ENCODE results near the gene ARHGEF17. TPM values are rescaled to one million over a fixed set of nuclear protein-coding genes. Genes with fewer than 3 reads are reported as not detected.

ARHGEF17 gene
- total RNA-seq, 6 experiments from 2014 or later: 4.6 to 7.3 (median 5.4) TPM

DNA sequence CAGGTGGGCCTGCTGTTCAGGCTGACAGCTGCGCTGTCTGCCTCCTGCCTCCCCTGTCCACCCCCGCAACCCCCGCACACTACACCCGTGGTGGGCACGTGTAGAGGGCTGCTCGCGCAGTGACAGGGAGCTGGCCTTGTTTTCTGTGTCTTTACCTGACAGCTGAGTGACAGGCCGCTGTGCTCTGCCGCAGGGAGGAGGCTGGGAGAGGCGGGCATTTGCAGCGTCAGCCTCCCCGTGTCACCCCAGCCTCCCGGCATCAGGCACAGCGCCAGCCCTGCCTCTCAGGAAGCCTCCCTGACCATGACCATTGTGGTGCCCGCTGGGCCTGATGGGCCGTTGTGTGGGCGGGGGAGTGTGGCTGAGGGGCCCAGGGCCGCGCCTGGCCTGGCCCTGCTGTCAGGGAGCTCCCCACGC lies 36.1 kb downstream of the ARHGEF17 start:
- no CpG with 5 or more reads among the region's 20 CpGs for WGBS (ENCODE audit: insufficient coverage, low coverage, low lambda C conversion rate, missing lambda C conversion rate)
- Histone ChIP-seq H3K27ac (no peak overlapping the region), H3K9me3 (no peaks in the 10 kb centered on the region), H3K36me3 (no peaks in the 10 kb centered on the region), H3K27me3 (no peaks in the 10 kb centered on the region), H3K4me1 (peaks cover 0 to 11% (median 0%) of the 10 kb centered on the region in 4 donors), H3K4me3 (no peak overlapping the region)
- intact Hi-C loops (cut with DNase I): no loop called here
- ATAC-seq (no peak), DNase-seq (no peak)
- TF ChIP-seq POLR2A (IDR thresholded peaks at IDR 0.05) (no peak), CTCF (IDR thresholded peaks at IDR 0.05) (no peak)

DNA sequence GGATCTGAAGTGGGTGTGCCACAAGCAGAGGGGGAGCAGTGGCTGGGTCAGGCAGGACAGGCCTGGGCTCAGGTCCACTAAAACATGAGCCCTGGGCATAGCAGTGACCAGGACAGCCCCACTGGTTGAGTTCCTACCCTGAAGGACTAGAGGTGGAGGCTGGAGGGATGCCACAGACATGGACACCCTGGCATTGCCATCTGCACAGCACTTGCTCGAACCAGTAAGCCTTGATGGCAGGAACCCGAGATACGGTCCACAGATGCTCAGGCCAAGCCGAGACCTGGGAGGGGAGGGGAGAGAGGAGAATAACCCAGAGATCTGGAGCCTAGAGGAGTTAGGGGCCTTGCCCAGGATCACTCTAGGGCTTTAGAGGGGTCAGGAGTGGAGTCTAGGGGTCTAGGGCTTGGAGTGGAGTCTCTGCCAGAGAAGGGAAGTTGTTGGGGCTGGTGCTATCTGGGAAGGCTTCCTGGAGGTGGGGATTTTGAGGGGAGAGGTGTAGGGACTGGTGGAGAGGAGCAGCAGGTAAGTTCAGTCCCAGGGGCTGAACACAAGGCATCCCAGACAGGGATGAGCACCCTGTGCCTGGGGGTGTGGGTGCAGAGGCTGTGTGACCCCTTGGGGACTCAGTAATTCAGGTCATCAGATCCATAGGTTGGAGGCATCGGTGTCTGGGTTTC lies 37.5 kb downstream of the ARHGEF17 start:
- no peaks in the 10 kb centered on the region for H3K27me3 ChIP-seq
- intact Hi-C loops (cut with DNase I): no loop called here
- no peak for TF ChIP-seq CTCF (IDR thresholded peaks at IDR 0.05)
- no peak for TF ChIP-seq POLR2A (IDR thresholded peaks at IDR 0.05)
- no peak for DNase-seq
- H3K4me1 ChIP-seq: peaks cover 0 to 11% (median 0%) of the 10 kb centered on the region in 4 donors
- ATAC-seq: no peak
- H3K9me3 ChIP-seq: no peaks in the 10 kb centered on the region
- H3K36me3 ChIP-seq: no peaks in the 10 kb centered on the region
- H3K27ac ChIP-seq: no peak overlapping the region
- 70% methylated on average over 4 of the region's 5 CpGs for WGBS (ENCODE audit: insufficient coverage, low coverage, low lambda C conversion rate, missing lambda C conversion rate)
- H3K4me3 ChIP-seq: no peak overlapping the region

- Histone ChIP-seq H3K4me1 (peaks cover 0 to 11% (median 0%) of the 10 kb centered on the region in 4 donors), H3K36me3 (no peaks in the 10 kb centered on the region), H3K4me3 (no peak overlapping the region), H3K27ac (no peak overlapping the region), H3K9me3 (no peaks in the 10 kb centered on the region), H3K27me3 (no peaks in the 10 kb centered on the region)
- no peak for ATAC-seq
- intact Hi-C loops (cut with DNase I): no loop called here
- DNase-seq: no peak
- 37% methylated on average over 3 of the region's 10 CpGs for WGBS (ENCODE audit: insufficient coverage, low coverage, low lambda C conversion rate, missing lambda C conversion rate)
- TF ChIP-seq CTCF (IDR thresholded peaks at IDR 0.05): no peak
- no peak for TF ChIP-seq POLR2A (IDR thresholded peaks at IDR 0.05)
These were observed 38.3 kb downstream of the ARHGEF17 start for GRCh38 chr11:73346186-73346935.

DNA sequence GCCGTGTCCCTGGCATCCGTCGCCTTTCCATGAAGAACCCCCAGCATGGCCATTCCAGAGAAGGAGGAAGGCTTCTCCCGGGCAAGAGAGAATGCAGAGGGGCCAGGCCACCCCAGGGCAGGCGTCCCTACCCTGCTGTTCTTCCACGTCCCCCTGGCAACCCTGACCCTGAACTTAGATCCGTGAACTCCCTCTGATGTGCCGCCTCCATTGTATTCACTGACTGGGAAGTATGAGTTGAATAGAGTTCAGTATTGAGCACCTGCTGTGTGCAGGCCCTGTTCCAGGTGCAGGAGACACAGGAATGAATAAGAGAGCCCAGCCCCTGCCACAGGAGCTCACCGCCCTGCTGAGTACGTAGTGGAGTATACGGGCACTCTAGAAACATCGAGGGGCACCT lies 39.0 kb downstream of the ARHGEF17 start:
- TF ChIP-seq CTCF (IDR thresholded peaks at IDR 0.05) (no peak), POLR2A (IDR thresholded peaks at IDR 0.05) (no peak)
- intact Hi-C loops (cut with DNase I): no loop called here
- 67% methylated on average over 3 of the region's 12 CpGs for WGBS (ENCODE audit: insufficient coverage, low coverage, low lambda C conversion rate, missing lambda C conversion rate)
- Histone ChIP-seq H3K27ac (no peak overlapping the region), H3K4me3 (no peak overlapping the region), H3K9me3 (no peaks in the 10 kb centered on the region), H3K36me3 (no peaks in the 10 kb centered on the region), H3K4me1 (peaks cover 0 to 11% (median 0%) of the 10 kb centered on the region in 4 donors), H3K27me3 (no peaks in the 10 kb centered on the region)
- DNase-seq (no peak), ATAC-seq (no peak)

Measured in right lobe of liver (tissue), 6 donors.